ENCODE measurements around the gene SMIM23. TPM values are rescaled to one million over a fixed set of nuclear protein-coding genes. Genes with fewer than 3 reads are reported as not detected.

Gene SMIM23
- total and polyA plus RNA-seq, 2 of the 13 experiments (the other 11 are each of a cell fraction or from before 2014, with no cell fraction given) = not detected

- no peak overlapping the region for H3K4me3 ChIP-seq (replicated peaks in 1 of 3; ENCODE audit: insufficient read depth in 1 of 3, low read depth in 2 of 3, low read length in 3 of 3)
- no peaks in the 10 kb centered on the region for H3K9me3 ChIP-seq (ENCODE audit: low read length)
- CTCF ChIA-PET (ENCODE audit: low intra/inter-chr PET ratio, low total read pairs) = no interaction called here
- H3K4me1 ChIP-seq (ENCODE audit: insufficient read depth, low read length) = no peaks in the 10 kb centered on the region
- BruUV-seq (replicated peaks) = no TSS peak
- H3K79me2 ChIP-seq (ENCODE audit: insufficient read depth, low read length) = no peaks in the 10 kb centered on the region
- POLR2A ChIA-PET = no interaction called here
- H4K20me1 ChIP-seq (ENCODE audit: insufficient read depth, low read length) = no peaks in the 10 kb centered on the region
- H3K27ac ChIP-seq (ENCODE audit: extremely low read length, insufficient read depth, low read length) = no peak overlapping the region
- H3K9ac ChIP-seq (ENCODE audit: insufficient read depth, low read depth, low read length) = no peak overlapping the region
- no peak overlapping the region for H3K4me2 ChIP-seq (ENCODE audit: low read depth, low read length)
- no peak for ATAC-seq
- no peak for FAIRE-seq
- no peaks in the 10 kb centered on the region for H3K36me3 ChIP-seq (replicated peaks in 1 of 2; ENCODE audit: control insufficient read depth in 1 of 2, insufficient read depth in 2 of 2, low read length in 2 of 2)
- intact Hi-C loops (cut with micrococcal nuclease; ENCODE audit: unreplicated experiment) = no loop called here
- DNase-seq (ENCODE audit: low spot score) = no peak
- TF ChIP-seq ZSCAN30 (CRISPR knock-in tag; IDR thresholded peaks at IDR 0.05) = no peak
- in situ Hi-C loops (cut with HindIII; ENCODE audit: extremely low pct_ligation_motif_present, low pct_unique_long_range_greater_than_20kb) = no loop called here
- no peak overlapping the region for H2AFZ ChIP-seq (ENCODE audit: low read length)
- H3K27me3 ChIP-seq (ENCODE audit: control insufficient read depth in 1 of 2, insufficient read depth in 2 of 2, low read length in 2 of 2) = peaks cover 2 to 59% of the 10 kb centered on the region in 2 experiments
Observed at GRCh38 chr5:171808951-171809350, 23.3 kb downstream of the SMIM23 start.

GRCh38 chr5:171810227-171810626 lies 24.6 kb downstream of the SMIM23 start:
- Histone ChIP-seq H4K20me1 (ENCODE audit: insufficient read depth, low read length) (no peaks in the 10 kb centered on the region), H3K79me2 (ENCODE audit: insufficient read depth, low read length) (no peaks in the 10 kb centered on the region), H3K9ac (ENCODE audit: insufficient read depth, low read depth, low read length) (no peak overlapping the region), H3K9me3 (ENCODE audit: low read length) (no peaks in the 10 kb centered on the region), H3K4me3 (replicated peaks in 1 of 3; ENCODE audit: insufficient read depth in 1 of 3, low read depth in 2 of 3, low read length in 3 of 3) (no peak overlapping the region), H3K4me1 (ENCODE audit: insufficient read depth, low read length) (no peaks in the 10 kb centered on the region), H3K27ac (ENCODE audit: extremely low read length, insufficient read depth, low read length) (no peak overlapping the region), H3K27me3 (ENCODE audit: control insufficient read depth in 1 of 2, insufficient read depth in 2 of 2, low read length in 2 of 2) (peaks cover under 1 to 61% of the 10 kb centered on the region in 2 experiments), H3K4me2 (ENCODE audit: low read depth, low read length) (no peak overlapping the region), H2AFZ (ENCODE audit: low read length) (no peak overlapping the region), H3K36me3 (replicated peaks in 1 of 2; ENCODE audit: control insufficient read depth in 1 of 2, insufficient read depth in 2 of 2, low read length in 2 of 2) (no peaks in the 10 kb centered on the region)
- no peak for TF ChIP-seq ZBTB1 (CRISPR knock-in tag; IDR thresholded peaks at IDR 0.05; ENCODE audit: borderline replicate concordance)
- no peak for TF ChIP-seq RFXANK (CRISPR knock-in tag; IDR thresholded peaks at IDR 0.05)
- TF ChIP-seq ZFP36L2 (CRISPR knock-in tag; IDR thresholded peaks at IDR 0.05) = no peak
- no peak for TF ChIP-seq E2F2 (CRISPR knock-in tag; IDR thresholded peaks at IDR 0.05; ENCODE audit: borderline replicate concordance)
- POLR2A ChIA-PET = no interaction called here
- DNase-seq (ENCODE audit: low spot score) (no peak), ATAC-seq (no peak), FAIRE-seq (no peak)
- 19% methylated on average over 7 of the region's 11 CpGs for WGBS (ENCODE audit: low lambda C conversion rate)
- in situ Hi-C loops (cut with HindIII; ENCODE audit: extremely low pct_ligation_motif_present, low pct_unique_long_range_greater_than_20kb) = no loop called here
- no TSS peak for BruUV-seq (replicated peaks)
- CTCF ChIA-PET (ENCODE audit: low intra/inter-chr PET ratio, low total read pairs) = no interaction called here
- intact Hi-C loops (cut with micrococcal nuclease; ENCODE audit: unreplicated experiment) = no loop called here
